Ureter (tissue), 1 donor: ENCODE data around the gene AP3S2. TPM values are rescaled to one million over a fixed set of nuclear protein-coding genes. Genes with fewer than 3 reads are reported as not detected.

ENCODE experiments used
- DNase-seq: peaks from one replicate; pipeline ENCODE4 v3.0.0-alpha.2; 2020; ENCODE audit warnings: low spot score
- total RNA-seq: library from RNA; stranded (reverse); gene quantifications from one replicate; pipeline ENCODE4 v1.2.4, GENCODE V29; 2023
- donor health status: DM: yes; HTN: yes; CAD: no.

The AP3S2 gene
- total RNA-seq, 1 donor from 2014 or later = 52.8 TPM

GRCh38 chr15:89814112-89814742 is 79.6 kb downstream of the AP3S2 start:
- DNase-seq = no peak

DNA sequence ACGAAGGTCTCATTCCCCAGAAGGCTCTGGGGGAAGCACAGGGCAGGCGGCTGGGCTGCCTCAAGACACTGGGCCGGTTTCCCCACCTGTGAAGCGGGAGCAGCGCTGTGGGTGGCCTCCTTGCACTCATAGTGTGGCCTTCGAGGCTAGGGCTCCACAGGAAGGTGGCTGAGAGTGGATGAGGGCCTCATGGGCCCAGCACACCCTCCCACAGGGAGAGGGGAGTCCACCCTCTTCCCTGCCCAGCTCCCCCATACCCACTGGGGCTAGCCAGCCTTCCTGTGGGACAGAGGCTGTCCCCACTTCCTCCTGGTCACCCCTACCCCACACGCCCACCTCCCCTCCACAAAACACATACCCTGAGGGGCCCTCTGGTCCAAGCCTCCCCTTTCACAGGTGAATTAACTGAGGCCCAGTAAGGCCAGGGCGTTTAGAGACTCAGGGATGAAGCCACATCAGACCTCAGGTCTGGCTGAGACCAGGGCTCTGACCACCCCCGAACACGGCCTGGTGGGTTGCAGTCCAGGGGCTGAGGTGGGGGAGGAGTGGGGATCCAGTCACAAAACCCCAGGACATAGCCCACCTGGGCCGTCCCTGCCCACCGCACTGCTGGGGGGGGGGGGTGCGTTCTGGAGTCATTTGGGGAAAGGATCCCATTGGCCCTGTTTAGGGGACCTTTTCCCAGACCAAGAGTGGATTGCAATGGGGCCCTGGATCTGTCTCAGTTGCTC is 80.2 kb downstream of the AP3S2 start:
- no peak for DNase-seq

DNA sequence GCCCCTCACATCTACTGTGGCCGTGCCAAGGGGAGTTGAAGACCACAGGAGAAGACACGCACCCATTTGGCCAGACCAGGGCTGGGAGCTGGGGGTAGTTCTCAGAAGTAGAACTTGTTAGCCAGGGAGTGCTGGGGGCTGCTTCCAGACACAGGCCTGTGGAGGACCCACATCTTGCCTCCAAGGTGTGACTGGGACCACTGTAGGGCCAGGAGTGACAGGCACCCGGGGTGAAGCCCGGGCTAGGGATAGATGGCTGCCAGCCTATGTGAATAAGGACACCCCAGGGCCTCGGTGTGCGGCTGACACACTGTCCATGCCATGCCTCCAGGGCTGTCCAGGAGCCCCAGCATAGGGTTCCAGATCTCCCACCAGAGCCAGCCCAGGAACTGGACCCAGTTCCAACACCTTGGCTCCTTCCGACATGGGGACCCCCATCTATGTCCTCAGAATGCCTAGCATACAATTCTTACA is 80.9 kb downstream of the AP3S2 start:
- DNase-seq = no peak

- DNase-seq = no peak
Measured at GRCh38 chr15:89812011-89812846, 81.6 kb downstream of the AP3S2 start.

DNA sequence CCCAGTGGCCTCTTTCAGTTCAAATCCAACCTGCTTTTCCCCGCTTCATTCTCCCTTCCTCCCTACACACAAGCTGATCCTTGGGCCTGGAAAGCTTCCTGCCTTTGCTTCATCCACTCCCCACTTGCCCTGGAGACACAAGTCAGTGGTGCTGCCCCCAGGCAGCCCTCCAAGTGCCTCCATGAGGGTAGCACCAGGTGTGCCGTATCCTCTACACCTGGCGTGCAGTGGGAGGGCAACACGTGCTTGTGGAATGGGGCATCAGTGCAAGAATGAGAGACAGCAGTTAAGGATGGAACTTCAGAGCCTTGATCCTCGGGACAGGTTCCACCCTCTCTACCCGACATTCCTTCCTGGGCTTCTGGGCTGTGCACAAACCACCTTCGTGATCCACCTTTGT is 83.0 kb downstream of the AP3S2 start:
- DNase-seq = no peak

GRCh38 chr15:89809787-89810148 is 84.0 kb downstream of the AP3S2 start:
- DNase-seq = no peak

DNA sequence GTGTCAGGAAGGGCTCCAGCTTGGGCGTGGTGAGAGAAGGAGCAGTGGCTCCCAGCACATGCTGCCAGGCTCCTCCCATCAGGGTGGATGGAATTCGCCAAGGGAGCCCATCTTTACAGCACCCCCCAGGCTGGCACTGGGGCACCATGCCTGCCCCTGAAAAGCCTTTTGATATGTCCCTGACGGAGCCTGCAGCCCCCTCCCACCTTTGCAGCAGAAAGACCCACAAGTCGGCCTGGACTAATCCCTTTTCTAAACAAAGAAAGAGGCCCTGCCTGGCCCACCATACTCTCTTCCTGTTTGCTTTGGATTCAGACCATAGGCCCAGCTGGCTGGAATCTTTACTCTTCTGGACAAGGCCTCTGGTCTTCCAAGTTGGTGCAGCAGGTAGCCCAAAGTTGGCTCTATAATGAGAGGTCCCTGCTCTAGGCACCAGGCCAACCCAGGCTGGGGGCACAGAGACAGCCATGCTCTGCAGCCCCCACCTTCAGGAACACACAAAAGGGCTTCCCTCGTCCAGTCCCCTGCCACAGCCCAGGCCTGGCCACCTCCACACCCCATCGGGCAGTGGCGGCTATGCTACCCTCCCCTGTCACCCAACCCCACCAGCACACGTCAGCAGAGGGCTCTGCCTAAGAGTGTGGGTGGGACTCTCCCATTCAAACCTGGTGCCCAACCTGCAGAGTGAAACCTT is 84.6 kb downstream of the AP3S2 start:
- no peak for DNase-seq

DNA sequence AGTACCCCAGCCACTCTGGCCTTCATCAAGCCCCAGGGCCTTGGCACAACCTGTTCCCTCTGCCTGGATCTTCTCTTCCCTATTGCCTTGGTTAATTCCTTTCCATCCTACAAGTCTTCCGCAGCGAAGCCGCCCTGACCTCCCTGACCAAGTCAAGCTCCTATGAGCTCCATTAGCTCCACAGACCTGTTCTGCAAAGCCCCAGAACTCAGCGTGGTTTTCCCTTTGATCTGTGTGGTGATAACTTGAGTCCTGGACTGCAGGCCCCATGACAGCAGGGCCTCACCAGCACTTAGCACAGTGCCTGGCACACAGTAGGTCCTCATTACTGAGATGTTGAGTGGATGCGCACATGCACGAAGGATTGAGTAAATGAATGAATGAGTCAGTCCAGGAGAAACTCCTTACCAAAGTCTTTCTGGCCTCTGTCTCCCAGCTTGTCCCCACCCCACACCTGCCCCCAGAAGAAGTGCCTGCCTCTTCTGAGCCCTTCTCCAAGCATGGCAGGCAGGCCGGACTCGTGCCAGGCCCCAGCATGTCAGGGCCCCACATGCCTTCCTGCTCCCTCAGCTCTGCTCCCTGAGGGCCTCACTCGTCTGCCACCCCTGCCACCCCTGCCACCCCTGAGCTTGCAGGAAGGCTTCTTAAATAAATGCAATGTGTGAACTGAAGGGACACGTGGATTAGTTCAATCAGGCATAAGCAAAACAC is 85.5 kb downstream of the AP3S2 start:
- DNase-seq = no peak

GRCh38 chr15:89807689-89808088 is 86.1 kb downstream of the AP3S2 start:
- no peak for DNase-seq

GRCh38 chr15:89806559-89807550 is 86.9 kb downstream of the AP3S2 start:
- DNase-seq = no peak

GRCh38 chr15:89806210-89806558 is 87.6 kb downstream of the AP3S2 start:
- no peak for DNase-seq

DNA sequence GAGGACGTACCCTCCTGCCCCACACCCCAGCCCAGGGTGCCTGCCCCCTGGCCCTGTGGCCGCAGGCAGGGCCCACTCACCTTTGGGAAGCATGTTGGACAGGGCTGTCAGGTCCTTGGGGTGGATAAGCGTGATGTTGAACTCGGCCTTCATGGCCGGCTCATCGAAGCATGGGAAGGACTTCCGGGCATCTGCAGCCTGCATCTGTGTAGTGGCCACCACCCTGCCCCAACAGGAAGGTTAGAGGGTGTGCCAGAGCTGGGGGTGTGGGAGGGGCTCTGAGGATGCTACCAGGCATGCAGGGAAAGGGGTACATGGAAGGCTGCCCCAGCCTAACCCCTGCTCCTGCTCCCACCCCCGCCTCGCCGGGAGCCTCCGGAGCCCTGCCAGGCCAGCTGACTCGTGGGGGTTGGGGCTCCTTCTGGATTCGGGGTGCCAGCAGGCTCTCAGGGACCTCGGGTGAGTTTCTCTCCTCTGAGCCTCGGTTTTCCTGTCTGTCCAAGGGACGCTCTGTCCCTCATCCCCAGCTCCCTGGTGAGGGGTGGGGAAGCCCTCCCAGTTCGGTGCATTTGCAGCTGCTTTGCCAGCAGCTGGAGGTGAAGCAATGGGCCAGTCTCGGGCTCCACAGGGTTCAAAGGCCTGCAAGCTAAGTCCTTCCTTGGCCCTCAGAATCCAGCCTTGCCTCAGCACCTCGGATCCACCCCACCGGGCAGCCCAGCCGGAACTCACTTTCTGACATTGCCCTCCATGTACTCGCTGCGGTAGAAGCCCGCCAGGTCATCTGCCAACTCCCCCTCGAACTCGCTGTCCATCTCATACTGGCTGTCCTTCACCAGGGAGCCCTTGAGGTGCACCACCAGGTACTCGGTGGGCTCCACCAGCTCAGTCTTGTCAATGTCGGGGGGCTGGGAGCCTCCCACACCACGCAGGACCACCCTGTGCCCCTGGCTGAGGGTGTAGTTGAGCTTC is 88.3 kb downstream of the AP3S2 start:
- DNase-seq = no peak

DNA sequence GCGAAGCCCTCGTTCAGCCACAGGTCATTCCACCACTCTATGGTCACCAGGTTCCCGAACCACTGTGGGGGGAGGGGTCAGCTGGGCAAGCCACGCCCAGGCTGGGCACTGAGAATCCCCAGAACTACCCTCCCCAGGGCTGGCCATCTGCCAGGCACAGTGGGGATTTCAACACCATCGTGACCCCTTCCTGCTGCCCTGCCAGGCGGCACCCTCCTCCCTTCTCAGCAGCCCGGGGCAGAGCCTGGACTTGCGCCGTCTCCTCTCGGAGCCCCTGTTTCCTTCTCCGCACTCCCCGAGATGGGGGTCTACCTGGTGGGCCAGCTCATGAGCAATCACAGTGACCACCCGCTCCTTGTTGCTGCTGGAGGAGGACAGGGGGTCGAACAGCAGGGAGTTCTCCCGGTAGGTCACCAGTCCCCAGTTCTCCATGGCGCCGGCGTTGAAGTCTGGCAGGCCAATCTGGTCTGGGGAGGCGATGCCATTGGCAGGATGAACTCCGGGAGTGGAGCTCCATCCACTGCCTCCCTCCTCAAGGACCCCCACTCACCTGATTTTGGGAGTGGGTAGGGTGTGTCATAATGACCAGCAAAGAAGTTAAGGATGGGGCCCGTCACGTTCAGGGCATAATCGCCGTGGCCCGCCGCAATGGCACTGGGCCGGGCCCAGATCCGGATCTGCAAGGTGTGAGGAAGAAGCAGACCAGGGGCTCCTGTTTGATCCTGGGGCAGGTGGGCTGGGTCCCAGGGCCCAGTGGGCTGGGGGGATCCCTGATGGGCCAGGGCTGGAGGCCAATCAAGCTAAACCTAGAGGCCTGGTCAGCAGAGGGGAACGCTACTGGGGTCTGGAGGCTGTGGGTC is 89.6 kb downstream of the AP3S2 start:
- DNase-seq = no peak

DNA sequence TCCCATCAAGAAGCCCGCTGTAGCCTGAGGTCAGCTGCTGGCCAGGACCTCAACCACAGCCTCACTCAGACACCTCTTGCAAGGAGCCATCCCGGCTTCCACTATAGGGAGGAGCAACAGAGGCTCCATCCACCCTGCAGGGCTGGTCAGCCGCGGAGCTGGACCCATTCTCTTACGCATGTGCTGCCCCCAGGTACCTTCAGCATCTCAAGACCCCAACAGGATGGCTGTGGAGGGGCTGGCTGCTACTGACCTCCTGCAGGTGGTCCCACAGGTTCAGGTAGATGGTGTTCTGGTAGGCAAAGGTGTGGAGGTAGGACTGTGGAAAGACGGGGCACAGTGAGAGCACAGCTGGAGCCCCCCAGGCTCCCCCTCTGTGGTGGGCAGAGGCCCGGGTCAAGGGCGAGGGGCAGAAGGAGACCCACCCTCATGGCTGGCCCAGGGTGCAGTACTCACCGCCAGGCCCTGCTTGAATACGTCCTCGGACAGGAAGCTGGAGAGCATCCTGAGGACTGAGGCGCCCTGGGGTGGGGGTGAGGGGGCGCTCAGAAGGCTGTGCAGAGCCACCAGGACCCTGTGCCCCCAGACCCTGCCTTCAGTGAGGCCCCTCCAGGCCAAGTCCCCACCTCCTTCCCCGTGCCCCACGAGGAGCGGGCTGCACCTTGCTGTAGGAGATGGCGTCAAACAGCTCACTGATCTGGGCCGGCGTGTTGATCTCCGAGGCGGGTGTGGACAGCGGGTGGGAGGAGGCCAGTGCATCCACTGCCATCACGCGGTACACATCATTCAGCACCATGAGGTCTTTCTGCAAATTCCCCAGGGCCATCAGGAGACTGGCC is 90.6 kb downstream of the AP3S2 start:
- no peak for DNase-seq

DNA sequence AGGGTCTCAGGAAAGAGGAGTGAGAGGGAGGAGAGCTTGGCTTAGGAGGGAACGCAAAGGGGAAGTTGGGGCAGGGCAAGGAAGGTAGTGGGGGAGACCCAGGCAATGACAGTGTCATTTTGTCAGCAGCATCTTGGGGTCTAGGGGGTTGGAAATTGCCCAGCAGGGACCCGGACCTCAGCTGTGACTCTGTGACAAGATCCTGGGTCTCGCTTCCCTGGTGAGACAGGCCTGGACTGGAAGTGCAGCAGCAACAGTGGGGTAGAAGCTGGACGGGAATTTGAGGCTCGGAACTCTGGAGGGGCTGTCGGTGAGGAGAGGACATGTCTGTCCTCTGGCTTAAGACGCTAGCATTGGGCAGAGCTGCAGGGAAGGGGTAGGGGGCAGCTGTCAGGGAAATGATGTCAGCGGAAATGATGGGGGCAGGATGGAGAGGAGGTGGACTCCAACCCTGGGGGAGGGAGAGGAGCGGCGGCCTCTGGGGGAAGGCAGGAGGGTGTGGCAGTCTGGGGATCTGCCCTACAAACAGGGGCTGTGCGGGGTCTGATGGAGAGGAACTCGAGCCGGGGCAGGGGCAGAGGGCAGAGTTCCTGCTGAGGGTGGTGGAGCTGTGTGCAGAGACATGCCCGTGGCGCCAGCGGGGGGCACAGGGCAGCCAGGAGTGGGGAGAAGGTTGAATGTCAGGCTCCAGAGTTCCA is 91.4 kb downstream of the AP3S2 start:
- DNase-seq = no peak

DNA sequence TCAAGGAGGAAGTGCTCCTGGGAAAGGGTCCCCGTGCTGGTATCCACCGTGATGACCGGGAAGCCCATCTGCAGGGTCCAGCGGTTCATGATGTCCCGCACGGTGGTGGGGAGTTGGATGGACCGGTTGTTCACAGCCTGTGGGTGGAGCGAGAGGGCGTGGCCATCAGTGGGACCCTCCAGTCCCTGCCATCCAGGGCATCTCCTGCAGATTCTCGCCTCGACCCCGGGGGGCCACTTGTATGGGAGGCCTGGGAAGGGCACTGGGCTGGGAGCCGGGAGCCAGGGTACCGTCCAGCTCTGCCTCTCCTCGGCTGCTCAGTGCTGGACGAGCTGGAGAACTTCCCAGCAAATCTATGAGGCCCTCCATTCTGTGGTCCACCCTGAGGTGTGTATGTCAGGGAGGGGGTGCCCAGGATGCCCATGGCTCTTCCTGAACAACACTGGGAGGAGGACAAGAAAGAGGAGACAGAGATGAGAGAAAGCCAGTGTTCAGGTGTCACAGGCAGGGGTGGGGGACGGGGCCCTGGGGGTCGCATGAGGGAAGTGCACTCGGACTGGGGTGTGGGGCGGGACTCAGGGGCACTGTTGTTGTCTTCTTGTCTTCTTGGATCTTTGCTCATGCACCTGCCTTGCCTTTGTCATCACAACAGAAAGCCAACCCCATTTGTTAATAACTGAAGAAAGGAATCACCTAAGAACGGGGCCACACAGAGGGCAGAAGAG is 92.2 kb downstream of the AP3S2 start:
- DNase-seq = no peak
